H1 (cell line): ENCODE results near the gene ZNF334. TPM values are rescaled to one million over a fixed set of nuclear protein-coding genes. Genes with fewer than 3 reads are reported as not detected.

ENCODE experiments used
- EZH2 ChIP-seq: fragments of 200-600 bp; sonication (generic); IDR thresholded peaks from 2 replicates; pipeline ENCODE4 v1.7.1; 2012; ENCODE audit warnings: low read depth, mild to moderate bottlenecking, moderate library complexity, low read length, inconsistent platforms; ENCODE audit not compliant: severe bottlenecking
- SP2 ChIP-seq: IDR thresholded peaks from 2 replicates; pipeline ENCODE4 v1.6.1; 2012; ENCODE audit warnings: mild to moderate bottlenecking, low read length, inconsistent platforms
- polyA plus RNA-seq, 7 experiments: library from polyadenylated mRNA; depleted of rRNA in 3 of 7; stranded (reverse) in 5 of 7; unstranded in 2 of 7; fragments of >200 nt in 5 of 7; fragments of 200-250 nt in 2 of 7; gene quantifications; 1 replicate in 5 of 7; 2 replicates in 1 of 7; 4 replicates in 1 of 7; pipeline versions ENCODE4 v1.2.1 to v1.2.3, GENCODE V29; 2011 to 2013; ENCODE audit warnings: missing spikeins in 2 of 7, mixed read lengths in 2 of 7
- total RNA-seq: library from RNA; stranded (reverse); fragmentation: NEBNext Ultra II Directional; extraction: Animal tissue kit (Norgen Biotek cat#: 25700); gene quantifications from 2 replicates; pipeline ENCODE4 v1.2.1, GENCODE V29; 2021

Gene ZNF334
- total and polyA plus RNA-seq, 2 of the 8 experiments (the other 6 are each of a cell fraction or from before 2014, with no cell fraction given): 8.8 to 17.8 TPM

GRCh38 chr20:46519471-46520068, 6.2 kb upstream of the ZNF334 start (continued):
- TF ChIP-seq EZH2: no peak
- TF ChIP-seq SP2: no peak
